BE2C (cell line): ENCODE measurements around the gene MAL.

Source experiments
- DNase-seq: peaks from one replicate; pipeline ENCODE4 v3.0.0-alpha.2; 2020
- H3K27me3 ChIP-seq: fragments of 250-450 bp; sonication (Bioruptor Pico); 2 replicates; pipeline ENCODE4 v1.5.1; 2020; ENCODE audit warnings: mild to moderate bottlenecking
- H3K36me3 ChIP-seq: fragments of 250-450 bp; sonication (Bioruptor Pico); 2 replicates; pipeline ENCODE4 v1.5.1; 2020; ENCODE audit warnings: mild to moderate bottlenecking
- H3K4me1 ChIP-seq: fragments of 250-450 bp; sonication (Bioruptor Pico); 2 replicates; pipeline ENCODE4 v1.5.1; 2020
- H3K4me3 ChIP-seq: 2 replicates; pipeline ENCODE4 v1.5.1; 2011; ENCODE audit warnings: low read depth, low read length
- H3K9me3 ChIP-seq: fragments of 250-450 bp; sonication (Bioruptor Pico); 2 replicates; pipeline ENCODE4 v1.5.1; 2020
- TF ChIP-seq, protein P1 (sequence below): IDR thresholded peaks from 2 replicates; pipeline ENCODE4 v1.5.1; 2012; ENCODE audit warnings: mild to moderate bottlenecking, low read depth, low read length

The MAL gene

DNA sequence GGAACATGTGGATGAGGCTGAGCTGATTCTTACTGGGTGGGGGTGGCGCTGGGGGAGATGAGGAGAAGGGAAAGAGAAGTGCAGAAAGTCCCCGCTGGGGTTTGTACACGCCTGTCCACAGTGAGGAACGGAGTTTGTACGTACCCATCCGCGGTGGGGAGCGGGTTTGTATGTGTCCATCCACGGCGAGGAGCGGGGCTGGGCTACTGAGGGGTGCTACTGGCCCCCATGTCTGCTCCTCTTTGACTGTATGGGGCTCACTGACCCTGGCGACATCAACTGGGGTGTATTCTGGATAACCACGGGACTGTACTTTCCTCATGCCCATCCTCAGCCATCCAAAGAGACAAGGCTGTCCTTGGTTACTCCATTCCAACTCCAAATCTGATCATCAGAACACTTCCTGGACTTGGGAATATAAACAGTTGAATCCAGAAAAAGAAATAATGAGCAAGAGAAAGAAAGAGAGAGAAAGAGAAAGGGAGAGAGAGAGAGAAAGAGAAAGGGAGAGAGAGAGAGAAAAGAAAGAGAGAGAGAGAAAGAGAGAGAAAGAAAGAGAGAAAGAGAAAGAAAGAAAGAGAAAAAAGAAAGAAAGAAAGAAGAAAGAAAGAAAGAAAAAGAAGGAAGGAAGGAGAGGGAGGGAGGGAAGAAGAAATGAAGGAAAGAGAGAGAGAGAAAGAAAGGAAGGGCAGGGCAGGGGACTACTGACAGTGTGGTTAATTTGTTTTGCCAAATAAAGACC, 21.0 kb downstream of the MAL start:
- Histone ChIP-seq H3K4me1 (no peaks in the 10 kb centered on the region), H3K4me3 (no peak overlapping the region), H3K27me3 (no peaks in the 10 kb centered on the region; the same call in 1 of the 2 replicates), H3K9me3 (no peaks in the 10 kb centered on the region), H3K36me3 (no peaks in the 10 kb centered on the region)
- TF ChIP-seq, protein P1, sequence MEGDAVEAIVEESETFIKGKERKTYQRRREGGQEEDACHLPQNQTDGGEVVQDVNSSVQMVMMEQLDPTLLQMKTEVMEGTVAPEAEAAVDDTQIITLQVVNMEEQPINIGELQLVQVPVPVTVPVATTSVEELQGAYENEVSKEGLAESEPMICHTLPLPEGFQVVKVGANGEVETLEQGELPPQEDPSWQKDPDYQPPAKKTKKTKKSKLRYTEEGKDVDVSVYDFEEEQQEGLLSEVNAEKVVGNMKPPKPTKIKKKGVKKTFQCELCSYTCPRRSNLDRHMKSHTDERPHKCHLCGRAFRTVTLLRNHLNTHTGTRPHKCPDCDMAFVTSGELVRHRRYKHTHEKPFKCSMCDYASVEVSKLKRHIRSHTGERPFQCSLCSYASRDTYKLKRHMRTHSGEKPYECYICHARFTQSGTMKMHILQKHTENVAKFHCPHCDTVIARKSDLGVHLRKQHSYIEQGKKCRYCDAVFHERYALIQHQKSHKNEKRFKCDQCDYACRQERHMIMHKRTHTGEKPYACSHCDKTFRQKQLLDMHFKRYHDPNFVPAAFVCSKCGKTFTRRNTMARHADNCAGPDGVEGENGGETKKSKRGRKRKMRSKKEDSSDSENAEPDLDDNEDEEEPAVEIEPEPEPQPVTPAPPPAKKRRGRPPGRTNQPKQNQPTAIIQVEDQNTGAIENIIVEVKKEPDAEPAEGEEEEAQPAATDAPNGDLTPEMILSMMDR, result no peak
- no peak for DNase-seq

DNA sequence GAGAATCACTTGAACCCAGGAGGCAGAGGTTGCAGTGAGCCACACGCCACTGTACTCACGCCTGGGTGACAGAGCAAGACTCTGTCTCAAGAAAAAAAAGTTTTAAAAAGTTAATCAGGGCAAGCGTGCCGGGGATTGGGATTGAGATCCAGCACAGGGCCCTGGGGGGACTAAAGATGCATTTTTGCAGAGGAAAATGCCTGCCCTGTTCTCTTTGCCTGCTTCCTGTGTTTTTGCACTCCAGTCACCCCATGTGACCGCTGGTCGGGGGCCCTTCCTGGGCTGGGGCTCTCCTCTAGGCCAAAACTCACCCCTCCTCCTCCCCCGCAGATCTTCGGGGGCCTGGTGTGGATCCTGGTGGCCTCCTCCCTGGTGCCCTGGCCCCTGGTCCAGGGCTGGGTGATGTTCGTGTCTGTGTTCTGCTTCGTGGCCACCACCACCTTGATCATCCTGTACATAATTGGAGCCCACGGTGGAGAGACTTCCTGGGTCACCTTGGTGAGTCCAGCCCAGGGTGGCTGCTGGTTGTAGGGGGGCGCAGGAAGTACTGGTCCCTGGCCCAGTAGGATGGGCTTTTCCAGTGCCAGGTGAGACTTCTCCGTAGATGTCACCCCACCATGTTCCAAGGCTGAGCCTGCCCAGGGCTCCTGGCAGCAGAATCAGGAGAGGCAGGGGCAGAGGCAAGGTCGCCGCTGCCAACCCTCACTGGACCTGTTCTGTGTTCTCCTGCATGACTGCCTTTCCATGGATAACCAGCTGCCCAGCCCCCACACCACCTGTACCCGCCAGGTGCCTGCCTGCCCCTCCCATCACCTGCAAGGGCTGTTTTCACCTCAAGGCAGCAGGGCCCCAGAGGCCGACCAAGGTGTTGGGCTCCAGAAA, 22.4 kb downstream of the MAL start:
- H3K4me3 ChIP-seq, result no peak overlapping the region
- no peaks in the 10 kb centered on the region for H3K36me3 ChIP-seq
- no peaks in the 10 kb centered on the region; the same call in 1 of the 2 replicates for H3K27me3 ChIP-seq
- DNase-seq, result no peak
- no peaks in the 10 kb centered on the region for H3K9me3 ChIP-seq
- H3K4me1 ChIP-seq, result no peaks in the 10 kb centered on the region
- TF ChIP-seq, protein P1, result no peak

DNA sequence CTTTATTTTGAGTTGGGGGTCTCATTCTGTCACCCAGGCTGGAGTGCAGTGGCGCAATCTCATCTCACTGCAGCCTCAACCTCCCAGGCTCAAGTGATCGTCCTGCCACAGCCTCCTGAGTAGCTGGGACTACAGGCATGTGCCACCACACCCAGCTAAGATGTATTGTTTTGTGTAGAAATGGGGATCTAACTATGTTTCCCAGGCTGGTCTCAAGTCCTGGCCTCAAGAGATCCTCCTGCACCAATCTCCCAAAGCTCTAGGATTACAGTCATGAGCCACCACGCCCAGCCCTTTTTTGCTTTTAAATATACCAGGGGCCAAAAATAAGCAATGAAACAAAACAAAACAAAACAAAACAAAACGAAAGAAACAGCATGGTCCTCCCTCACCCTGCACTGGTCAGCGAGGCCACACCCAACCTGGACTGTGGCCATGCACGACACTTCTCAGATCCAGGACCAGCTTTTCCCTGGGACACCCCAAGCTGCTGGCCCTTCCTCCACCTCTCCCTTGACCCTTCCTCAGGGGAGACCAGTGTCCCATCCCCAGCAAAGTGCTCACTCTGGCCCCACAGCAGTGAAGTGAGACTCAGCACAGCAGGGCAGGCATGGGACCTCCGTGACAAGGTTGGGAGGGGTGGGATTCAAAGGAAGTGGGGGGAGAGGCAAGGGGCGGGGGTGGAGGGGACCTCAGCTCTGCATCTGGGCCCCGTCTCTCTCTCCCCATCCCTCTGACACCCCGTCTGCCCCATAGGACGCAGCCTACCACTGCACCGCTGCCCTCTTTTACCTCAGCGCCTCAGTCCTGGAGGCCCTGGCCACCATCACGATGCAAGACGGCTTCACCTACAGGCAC, 23.5 kb downstream of the MAL start:
- no peak for DNase-seq
- H3K27me3 ChIP-seq, result no peaks in the 10 kb centered on the region; the same call in 1 of the 2 replicates
- H3K4me3 ChIP-seq, result no peak overlapping the region
- H3K36me3 ChIP-seq, result no peaks in the 10 kb centered on the region
- no peaks in the 10 kb centered on the region for H3K4me1 ChIP-seq
- no peaks in the 10 kb centered on the region for H3K9me3 ChIP-seq
- TF ChIP-seq, protein P1, result no peak

DNA sequence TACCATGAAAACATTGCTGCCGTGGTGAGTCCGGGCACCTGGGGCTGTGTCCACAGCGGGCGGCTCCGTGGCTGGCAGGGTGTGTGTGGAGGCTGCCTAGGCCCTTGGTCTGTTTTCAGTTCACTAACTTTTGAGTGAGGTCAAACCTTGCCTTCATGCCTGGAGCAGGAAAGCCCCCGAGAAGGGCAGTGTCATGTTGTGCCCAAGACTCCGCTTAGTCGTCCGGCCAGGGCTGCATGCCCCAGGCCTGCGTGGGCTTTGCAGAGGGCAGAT, 24.1 kb downstream of the MAL start:
- no peak overlapping the region for H3K4me3 ChIP-seq
- no peaks in the 10 kb centered on the region for H3K36me3 ChIP-seq
- TF ChIP-seq, protein P1, result no peak
- no peaks in the 10 kb centered on the region for H3K27me3 ChIP-seq
- H3K9me3 ChIP-seq, result no peaks in the 10 kb centered on the region
- DNase-seq, result no peak
- H3K4me1 ChIP-seq, result no peaks in the 10 kb centered on the region

DNA sequence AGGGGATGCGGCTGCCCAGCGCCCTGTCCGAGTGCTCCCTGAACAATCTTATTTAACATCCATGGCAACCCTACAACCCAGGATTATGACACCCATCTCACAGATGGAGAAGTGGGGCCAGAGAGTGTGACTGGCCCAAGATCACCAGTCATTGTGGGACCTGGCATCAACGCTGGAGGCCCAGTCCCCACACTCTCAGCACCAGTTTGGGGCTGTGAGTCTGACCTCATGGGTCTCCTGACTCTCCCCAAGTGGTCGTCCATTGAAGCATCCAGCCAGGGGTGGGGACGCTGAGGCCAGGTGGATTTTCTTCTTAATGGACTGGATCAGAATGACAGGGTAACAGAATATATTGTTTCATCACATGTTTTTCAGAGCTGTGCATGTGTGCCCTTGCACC, 24.5 kb downstream of the MAL start:
- Histone ChIP-seq H3K4me3 (no peak overlapping the region), H3K36me3 (no peaks in the 10 kb centered on the region)

More for the DNA sequence above, 24.5 kb downstream of the MAL start:
- DNase-seq, result no peak
- Histone ChIP-seq H3K4me1 (no peaks in the 10 kb centered on the region), H3K27me3 (no peaks in the 10 kb centered on the region), H3K9me3 (no peaks in the 10 kb centered on the region)
- TF ChIP-seq, protein P1, result no peak
